Gastrocnemius medialis (tissue), 4 donors: ENCODE measurements around the gene USP6NL.

Source experiments
- CTCF ChIP-seq, 5 experiments: fragments of 450-650 bp in 3 of 5; fragments of 200-600 bp in 2 of 5; sonication (generic) in 2 of 5; IDR thresholded peaks in 4 of 5; conservative IDR thresholded peaks in 1 of 5; 1 replicate in 4 of 5; 2 replicates in 1 of 5; pipeline ENCODE4 v1.5.1; 2016 to 2019; ENCODE audit warnings: antibody characterized with exemption in 5 of 5, mild to moderate bottlenecking in 3 of 5, moderate library complexity in 3 of 5
- POLR2A ChIP-seq, 2 donors: fragments of 450-650 bp; IDR thresholded peaks; one replicate each; pipeline ENCODE4 v1.6.1; 2017; ENCODE audit warnings: antibody characterized with exemption in 2 of 2, mild to moderate bottlenecking in 2 of 2, moderate library complexity in 2 of 2

DNA sequence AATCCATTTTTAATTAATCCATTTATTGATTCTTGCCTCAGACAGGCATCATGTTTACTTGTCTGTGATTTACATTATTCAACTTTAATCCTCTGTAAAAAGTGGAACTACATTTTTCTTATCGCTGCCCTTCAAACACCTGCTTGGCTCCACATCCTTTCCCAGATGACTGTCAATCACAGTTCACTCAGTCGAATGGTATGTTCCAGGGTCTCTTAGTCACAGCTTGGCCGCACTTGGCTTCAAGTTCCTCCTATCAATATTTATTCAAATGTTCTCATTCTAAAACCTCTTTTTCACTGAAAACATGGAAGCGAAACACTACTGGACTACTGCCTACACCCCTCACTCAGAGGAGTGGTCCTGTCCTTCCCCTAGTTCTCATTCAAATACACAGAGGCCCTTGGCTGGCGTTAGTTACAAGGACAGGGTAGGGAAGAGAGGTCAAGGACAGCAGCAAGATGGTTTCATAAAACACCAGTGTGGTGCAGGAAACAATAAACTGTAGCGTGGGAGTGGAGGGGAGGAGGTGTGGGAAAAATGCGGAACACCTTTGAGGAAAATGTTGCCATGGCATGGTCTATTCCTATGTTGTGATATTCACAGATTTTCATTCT, 143.2 kb downstream of the USP6NL start:
- TF ChIP-seq CTCF (IDR thresholded peaks at IDR 0.05 in 4 of 5, conservative IDR thresholded peaks at IDR 0.05 in 1 of 5) (no peak), POLR2A (IDR thresholded peaks at IDR 0.05) (no peak)
